Ovary (tissue), 9 donors: ENCODE measurements around the gene ZNF397. TPM values are rescaled to one million over a fixed set of nuclear protein-coding genes. Genes with fewer than 3 reads are reported as not detected.
A peak's percentile ranks its signal among the peaks of the same experiment; 100 is the strongest.

ENCODE experiments used
- DNase-seq, 5 donors: peaks; one replicate each; pipeline ENCODE4 v3.0.0-alpha.2; 2019 to 2020
- H3K27ac ChIP-seq, 2 donors: fragments of 200-600 bp; one replicate each; pipeline versions ENCODE4 v1.5.1 to v1.8.0; 2019 to 2022
- H3K27me3 ChIP-seq: fragments of 200-600 bp; one replicate; pipeline ENCODE4 v1.8.0; 2022
- H3K36me3 ChIP-seq: fragments of 200-600 bp; sonication (generic); one replicate; pipeline ENCODE4 v1.5.1; 2019
- H3K4me1 ChIP-seq: one replicate; pipeline ENCODE4 v1.8.1; 2013; ENCODE audit warnings: mild to moderate bottlenecking, moderate library complexity; ENCODE audit not compliant: insufficient read depth
- H3K4me3 ChIP-seq: fragments of 200-600 bp; sonication (generic); one replicate; pipeline ENCODE4 v1.5.1; 2017
- H3K9me3 ChIP-seq, 2 donors: fragments of 200-600 bp in 1 of 2; sonication (generic) in 1 of 2; one replicate each; pipeline versions ENCODE4 v1.5.1 to v1.8.1; 2013 to 2019; ENCODE audit warnings: mild to moderate bottlenecking in 1 of 2, moderate library complexity in 1 of 2
- EP300 ChIP-seq: sonication (generic); formaldehyde crosslinking; IDR thresholded peaks from one replicate; pipeline ENCODE4 v1.6.1; 2017; ENCODE audit warnings: antibody characterized with exemption
- POLR2A ChIP-seq: fragments of 450-650 bp; IDR thresholded peaks from one replicate; pipeline ENCODE4 v1.6.1; 2017; ENCODE audit warnings: antibody characterized with exemption, mild to moderate bottlenecking, moderate library complexity
- WGBS, 3 donors: extraction: QIAGEN DNeasy Blood & Tissue Kit in 1 of 3; methylation state at CpG; one replicate each; pipeline versions ENCODE4 v1.1.5 to v1.1.7; 2013 to 2017; 5-methylcytosine and 5-hydroxymethylcytosine counted together
- intact Hi-C, 4 donors: fragments of 100-400 bp; cut with DNase I; formaldehyde crosslinking; loops; one replicate each; pipeline versions ENCODE4 v1.11.0 to v1.15.1; 2022 to 2023
- polyA plus RNA-seq, 2 donors: library from polyadenylated mRNA; stranded (reverse); fragments of 200-250 nt in 1 of 2; fragments of 350-450 nt in 1 of 2; fragmentation: Illumina TruSeq in 1 of 2; extraction: RNeasy Lipid Tissue Mini Kit (QIAGEN cat#74804) in 1 of 2; gene quantifications; one replicate each; pipeline ENCODE4 v1.2.3, GENCODE V29; 2013 to 2014
- total RNA-seq, 7 donors: library from RNA; depleted of rRNA in 2 of 7; stranded (reverse); fragments of >200 nt in 2 of 7; fragmentation: NEBNext Ultra II Directional in 3 of 7; extraction: Animal tissue kit (Norgen Biotek cat#: 25700) in 3 of 7; gene quantifications; one replicate each; pipeline versions ENCODE4 v1.1.0 to v1.2.4, GENCODE V29; 2016 to 2023
- TF ChIP-seq, protein P1 (sequence below), 3 donors: fragments of 450-650 bp in 2 of 3; fragments of 200-600 bp in 1 of 3; IDR thresholded peaks; one replicate each; pipeline versions ENCODE4 v1.5.1 to v1.8.0; 2016 to 2022; ENCODE audit warnings: antibody characterized with exemption in 3 of 3, mild to moderate bottlenecking in 1 of 3
- donor health status: DM: no; HTN: no; CAD: no; lungs with moderate emphysema.
- donor health status: DM: no; HTN: no; CAD: no.
- donor health status: Bipolar disorder and iron deficiency.
- donor health status: DM: yes; HTN: yes; CAD: no.
- donor health status: DM: no; HTN: no; CAD: no.
- donor health status: DM: yes; HTN: yes; CAD: no.

ZNF397 gene
- total and polyA plus RNA-seq, 9 donors = 15.7 to 35.8 (median 27.7) TPM

- 1 to 4% (median 3%) methylated on average over 6 of the region's 6 CpGs for WGBS, 3 donors
- no peaks in the 10 kb centered on the region for H3K9me3 ChIP-seq
- no peaks in the 10 kb centered on the region for H3K27me3 ChIP-seq
- H3K27ac ChIP-seq = no peak overlapping the region
- no peak for TF ChIP-seq POLR2A
- TF ChIP-seq, protein P1, sequence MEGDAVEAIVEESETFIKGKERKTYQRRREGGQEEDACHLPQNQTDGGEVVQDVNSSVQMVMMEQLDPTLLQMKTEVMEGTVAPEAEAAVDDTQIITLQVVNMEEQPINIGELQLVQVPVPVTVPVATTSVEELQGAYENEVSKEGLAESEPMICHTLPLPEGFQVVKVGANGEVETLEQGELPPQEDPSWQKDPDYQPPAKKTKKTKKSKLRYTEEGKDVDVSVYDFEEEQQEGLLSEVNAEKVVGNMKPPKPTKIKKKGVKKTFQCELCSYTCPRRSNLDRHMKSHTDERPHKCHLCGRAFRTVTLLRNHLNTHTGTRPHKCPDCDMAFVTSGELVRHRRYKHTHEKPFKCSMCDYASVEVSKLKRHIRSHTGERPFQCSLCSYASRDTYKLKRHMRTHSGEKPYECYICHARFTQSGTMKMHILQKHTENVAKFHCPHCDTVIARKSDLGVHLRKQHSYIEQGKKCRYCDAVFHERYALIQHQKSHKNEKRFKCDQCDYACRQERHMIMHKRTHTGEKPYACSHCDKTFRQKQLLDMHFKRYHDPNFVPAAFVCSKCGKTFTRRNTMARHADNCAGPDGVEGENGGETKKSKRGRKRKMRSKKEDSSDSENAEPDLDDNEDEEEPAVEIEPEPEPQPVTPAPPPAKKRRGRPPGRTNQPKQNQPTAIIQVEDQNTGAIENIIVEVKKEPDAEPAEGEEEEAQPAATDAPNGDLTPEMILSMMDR (IDR thresholded peaks at IDR 0.05) = no peak
- no peak for TF ChIP-seq EP300
- H3K4me1 ChIP-seq = peaks cover 7% of the 10 kb centered on the region
- no peak for DNase-seq
- H3K36me3 ChIP-seq = no peaks in the 10 kb centered on the region
- peak overlapping the region; percentile 53 for H3K4me3 ChIP-seq
- intact Hi-C loops = no loop called here
Measured at GRCh38 chr18:35289293-35289692, 48.5 kb downstream of the ZNF397 start.

DNA sequence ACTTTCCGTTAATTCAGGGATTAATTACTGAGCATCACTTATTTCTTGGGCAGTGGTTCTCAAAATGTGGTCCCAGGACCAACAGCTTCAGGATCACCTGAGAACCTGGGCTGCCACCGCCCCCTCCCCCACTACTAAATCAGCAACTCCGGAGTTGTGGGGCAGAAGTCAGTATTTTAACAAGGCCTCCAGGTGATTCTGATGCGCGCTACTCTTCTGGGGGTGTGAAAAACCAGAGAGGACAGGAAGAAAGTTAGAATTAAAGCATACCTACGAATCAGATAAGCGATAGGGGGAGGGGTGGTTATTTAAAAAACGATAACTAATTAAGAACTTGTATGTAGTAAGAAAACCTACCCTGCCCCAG is 48.9 kb downstream of the ZNF397 start:
- no peaks in the 10 kb centered on the region for H3K9me3 ChIP-seq
- TF ChIP-seq POLR2A (no peak), EP300 (no peak)
- TF ChIP-seq, protein P1 (IDR thresholded peaks at IDR 0.05) = no peak
- peak; percentile 28 to 49 (median 45) for DNase-seq
- H3K27me3 ChIP-seq = no peaks in the 10 kb centered on the region
- H3K4me1 ChIP-seq = peaks cover 7% of the 10 kb centered on the region
- 0 to 1% (median 0%) methylated on average over 8 of the region's 8 CpGs for WGBS, 3 donors
- H3K36me3 ChIP-seq = no peaks in the 10 kb centered on the region
- peak overlapping the region in 1 of 2 donors; percentile 2 for H3K27ac ChIP-seq
- peak overlapping the region; percentile 53 for H3K4me3 ChIP-seq
- intact Hi-C loops = no loop called here

DNA sequence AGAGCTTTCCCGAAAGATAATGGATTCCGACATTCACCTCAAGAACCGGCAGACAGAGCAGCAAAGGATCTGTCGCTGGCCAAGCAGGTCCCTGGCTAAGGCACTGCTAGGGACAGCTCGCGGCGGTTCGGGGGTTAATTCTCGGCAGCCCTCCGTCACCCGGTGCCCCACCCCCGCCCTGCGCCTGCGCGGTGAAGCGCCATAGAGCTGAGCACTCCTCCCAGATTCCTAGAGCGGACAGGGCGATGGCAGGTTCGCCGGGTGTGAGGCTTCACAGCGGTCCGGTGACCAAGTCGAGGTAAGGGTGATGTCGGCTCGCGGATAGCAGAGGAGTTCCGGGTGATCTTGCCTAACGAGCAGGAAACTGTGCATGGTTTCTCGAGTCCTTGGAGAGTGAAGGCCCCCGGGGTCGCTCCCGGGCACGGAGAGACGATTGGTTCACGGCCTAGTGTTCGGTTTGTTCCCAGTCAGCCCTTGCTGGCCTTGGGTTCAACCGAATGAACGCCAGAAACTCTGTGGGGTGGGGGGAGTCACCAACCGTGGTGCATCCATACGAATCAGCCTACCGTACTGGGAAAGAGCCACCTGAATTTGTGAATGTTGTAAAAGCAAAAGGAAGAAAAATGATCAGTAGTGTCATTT is 49.4 kb downstream of the ZNF397 start, which contains the start of gene ZSCAN30:
ZSCAN30 (minus strand) TSS at position 136 of the 642 bp plus-strand sequence. CDS start 25,877 bp downstream, outside the sequence.
- peak; percentile 92 to 97 (median 94) for DNase-seq
- Histone ChIP-seq H3K36me3 (no peaks in the 10 kb centered on the region), H3K9me3 (no peaks in the 10 kb centered on the region), H3K4me3 (peak within 1 kb of the TSS; percentile 53), H3K27me3 (no peaks in the 10 kb centered on the region), H3K4me1 (peaks cover 7% of the 10 kb centered on the region), H3K27ac (peak within 1 kb of the TSS; percentile 2 to 49)
- whole genome bisulfite sequencing, 3 donors = 0% methylated on average over 34 to 41 of the region's 41 CpGs
- TF ChIP-seq EP300 = no peak
- TF ChIP-seq POLR2A = peak; percentile 56
- TF ChIP-seq, protein P1 (IDR thresholded peaks at IDR 0.05) = peak in 1 of 3 donors; percentile 10
- intact Hi-C loops = no loop called here

GRCh38 chr18:35291166-35291565 is 50.3 kb downstream of the ZNF397 start:
- H3K27me3 ChIP-seq = no peaks in the 10 kb centered on the region
- peaks cover 7% of the 10 kb centered on the region for H3K4me1 ChIP-seq
- TF ChIP-seq, protein P1 (IDR thresholded peaks at IDR 0.05) = no peak
- TF ChIP-seq POLR2A (no peak), EP300 (no peak)
- WGBS, 3 donors = 81 to 89% (median 83%) methylated on average over 2 of the region's 2 CpGs
- no peak for DNase-seq
- no peak overlapping the region for H3K27ac ChIP-seq
- intact Hi-C loops = no loop called here
- no peaks in the 10 kb centered on the region for H3K36me3 ChIP-seq
- H3K9me3 ChIP-seq = no peaks in the 10 kb centered on the region
- peak overlapping the region; percentile 53 for H3K4me3 ChIP-seq
